Vagina (tissue), 2 donors: ENCODE results near the gene BASP1. TPM values are rescaled to one million over a fixed set of nuclear protein-coding genes. Genes with fewer than 3 reads are reported as not detected.
"Not testable (repeated sequence)": the region's sequence is repeated elsewhere in the genome, so short reads cannot be mapped to it uniquely, and the experiment has no call there.

Experiments used
- DNase-seq, 2 donors: peaks; one replicate each; pipeline ENCODE4 v3.0.0-alpha.2; 2017; ENCODE audit errors: extremely low spot score in 2 of 2
- H3K27ac ChIP-seq: fragments of 200-600 bp; sonication (generic); one replicate; pipeline ENCODE4 v1.5.1; 2019
- H3K27me3 ChIP-seq: fragments of 200-600 bp; sonication (generic); one replicate; pipeline ENCODE4 v1.5.1; 2019
- H3K36me3 ChIP-seq, 2 donors: fragments of 200-600 bp; sonication (generic); one replicate each; pipeline ENCODE4 v1.5.1; 2017 to 2019
- H3K4me1 ChIP-seq: fragments of 200-600 bp; sonication (generic); one replicate; pipeline ENCODE4 v1.5.1; 2019
- H3K4me3 ChIP-seq, 2 donors: fragments of 200-600 bp; sonication (generic); 1 replicate in 1 of 2; 2 replicates in 1 of 2; pipeline ENCODE4 v1.5.1; 2016 to 2019
- H3K9me3 ChIP-seq: fragments of 200-600 bp; sonication (generic); one replicate; pipeline ENCODE4 v1.5.1; 2019
- POLR2A ChIP-seq, 2 donors: fragments of 450-650 bp; IDR thresholded peaks; one replicate each; pipeline ENCODE4 v1.6.1; 2017; ENCODE audit warnings: antibody characterized with exemption in 2 of 2, mild to moderate bottlenecking in 2 of 2, moderate library complexity in 2 of 2
- POLR2AphosphoS5 ChIP-seq, 2 donors: sonication (generic); formaldehyde crosslinking; IDR thresholded peaks; one replicate each; pipeline ENCODE4 v1.9.0; 2017; ENCODE audit warnings: antibody characterized with exemption in 2 of 2, mild to moderate bottlenecking in 2 of 2, low read depth in 1 of 2; ENCODE audit not compliant: insufficient read depth in 1 of 2
- intact Hi-C: fragments of 100-400 bp; cut with DNase I; formaldehyde crosslinking; loops from one replicate; pipeline ENCODE4 v1.15.1; 2023
- total RNA-seq: library from RNA; depleted of rRNA; stranded (reverse); fragments of >200 nt; gene quantifications from one replicate; pipeline ENCODE4 v1.2.3, GENCODE V29; 2016
- TF ChIP-seq, protein P1 (sequence below), 3 experiments: fragments of 450-650 bp in 2 of 3; fragments of 200-600 bp in 1 of 3; sonication (generic) in 1 of 3; IDR thresholded peaks; one replicate each; pipeline ENCODE4 v1.5.1; 2017 to 2019; ENCODE audit warnings: antibody characterized with exemption in 3 of 3, mild to moderate bottlenecking in 2 of 3, moderate library complexity in 2 of 3

BASP1 gene
- total RNA-seq, 1 donor from 2014 or later, result 46.4 TPM

DNA sequence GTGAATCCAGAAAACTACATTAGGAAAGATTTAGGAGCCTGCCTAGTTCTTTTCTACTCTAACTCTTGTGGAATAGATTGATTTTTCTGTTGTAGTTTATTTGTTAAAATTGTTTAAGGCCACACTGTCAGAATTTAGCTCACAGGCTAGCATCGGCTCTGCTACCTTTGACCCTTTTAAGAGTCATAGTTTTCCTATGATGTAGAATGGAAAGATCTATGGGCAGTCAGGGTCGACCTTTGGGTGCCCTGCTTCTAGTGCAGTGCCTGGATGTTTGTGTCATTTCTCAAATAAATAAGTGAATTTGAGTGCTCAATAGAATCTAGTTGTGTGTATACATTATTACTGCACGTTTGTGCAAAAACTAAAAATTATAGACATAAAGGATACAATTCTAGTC is 38.7 kb downstream of the BASP1 start:
- Histone ChIP-seq H3K27ac (no peak overlapping the region), H3K4me1 (peaks cover 12% of the 10 kb centered on the region), H3K4me3 (no peak overlapping the region), H3K27me3 (no peaks in the 10 kb centered on the region), H3K9me3 (no peaks in the 10 kb centered on the region), H3K36me3 (no peaks in the 10 kb centered on the region)
- no peak for DNase-seq
- intact Hi-C loops, result no loop called here
- TF ChIP-seq, protein P1, sequence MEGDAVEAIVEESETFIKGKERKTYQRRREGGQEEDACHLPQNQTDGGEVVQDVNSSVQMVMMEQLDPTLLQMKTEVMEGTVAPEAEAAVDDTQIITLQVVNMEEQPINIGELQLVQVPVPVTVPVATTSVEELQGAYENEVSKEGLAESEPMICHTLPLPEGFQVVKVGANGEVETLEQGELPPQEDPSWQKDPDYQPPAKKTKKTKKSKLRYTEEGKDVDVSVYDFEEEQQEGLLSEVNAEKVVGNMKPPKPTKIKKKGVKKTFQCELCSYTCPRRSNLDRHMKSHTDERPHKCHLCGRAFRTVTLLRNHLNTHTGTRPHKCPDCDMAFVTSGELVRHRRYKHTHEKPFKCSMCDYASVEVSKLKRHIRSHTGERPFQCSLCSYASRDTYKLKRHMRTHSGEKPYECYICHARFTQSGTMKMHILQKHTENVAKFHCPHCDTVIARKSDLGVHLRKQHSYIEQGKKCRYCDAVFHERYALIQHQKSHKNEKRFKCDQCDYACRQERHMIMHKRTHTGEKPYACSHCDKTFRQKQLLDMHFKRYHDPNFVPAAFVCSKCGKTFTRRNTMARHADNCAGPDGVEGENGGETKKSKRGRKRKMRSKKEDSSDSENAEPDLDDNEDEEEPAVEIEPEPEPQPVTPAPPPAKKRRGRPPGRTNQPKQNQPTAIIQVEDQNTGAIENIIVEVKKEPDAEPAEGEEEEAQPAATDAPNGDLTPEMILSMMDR (IDR thresholded peaks at IDR 0.05), result no peak
- TF ChIP-seq POLR2A (IDR thresholded peaks at IDR 0.05) (no peak), POLR2AphosphoS5 (IDR thresholded peaks at IDR 0.05; ENCODE audit: insufficient read depth in 1 of 2, low read depth in 1 of 2) (no peak)

DNA sequence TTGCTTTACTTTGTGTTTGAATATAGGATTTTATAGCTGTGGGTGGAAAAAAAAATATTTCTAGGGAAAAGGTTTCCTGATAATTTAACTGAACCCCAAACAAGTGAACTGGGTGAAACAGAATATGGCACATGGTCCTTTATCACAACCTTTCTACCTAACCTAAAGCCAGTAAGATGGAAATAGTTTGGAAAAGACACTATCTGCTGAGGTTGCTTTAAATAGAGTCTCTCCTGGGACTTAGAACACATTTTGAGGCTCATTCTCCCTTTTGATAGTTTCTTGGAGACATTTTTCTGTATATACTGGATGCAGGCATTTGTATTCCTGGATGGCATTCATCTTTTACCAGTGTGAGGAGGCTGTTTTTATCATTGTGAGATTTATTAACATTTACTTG is 39.4 kb downstream of the BASP1 start:
- peaks cover 9% of the 10 kb centered on the region for H3K4me1 ChIP-seq

DNA sequence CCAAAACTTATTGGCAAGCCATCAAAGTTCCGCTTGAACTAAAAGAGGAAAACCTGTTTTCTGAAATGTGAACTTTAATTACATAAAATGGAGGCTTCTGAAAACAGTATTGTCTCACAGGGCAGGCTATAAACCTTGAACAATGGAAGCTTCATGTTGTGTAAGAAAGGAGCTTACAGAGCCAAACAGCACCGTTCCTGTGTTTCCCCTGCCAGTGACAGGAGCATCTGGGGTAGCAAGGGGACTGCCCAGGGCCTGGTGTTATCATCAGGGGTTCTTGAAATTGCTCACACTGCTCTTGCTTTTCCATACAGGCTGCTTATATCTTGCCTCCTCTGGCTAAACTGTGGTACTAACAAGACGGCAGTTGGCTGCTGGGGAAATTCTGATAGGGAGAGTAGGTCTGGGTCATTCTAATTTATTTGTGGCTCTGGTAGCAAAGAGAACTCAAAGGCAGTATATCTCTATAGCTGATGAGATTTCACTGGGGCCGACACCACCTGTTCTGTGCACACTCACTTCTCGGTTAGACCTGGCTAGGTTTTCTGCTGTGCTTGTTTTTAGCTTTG is 40.4 kb downstream of the BASP1 start:
- Histone ChIP-seq H3K27ac (no peak overlapping the region), H3K9me3 (no peaks in the 10 kb centered on the region), H3K36me3 (no peaks in the 10 kb centered on the region), H3K4me3 (no peak overlapping the region), H3K4me1 (no peaks in the 10 kb centered on the region), H3K27me3 (no peaks in the 10 kb centered on the region)
- TF ChIP-seq POLR2AphosphoS5 (IDR thresholded peaks at IDR 0.05; ENCODE audit: insufficient read depth in 1 of 2, low read depth in 1 of 2) (no peak), POLR2A (IDR thresholded peaks at IDR 0.05) (no peak)
- TF ChIP-seq, protein P1 (IDR thresholded peaks at IDR 0.05), result no peak
- no peak for DNase-seq
- intact Hi-C loops, result no loop called here

More for the DNA sequence above, 39.4 kb downstream of the BASP1 start:
- TF ChIP-seq POLR2AphosphoS5 (IDR thresholded peaks at IDR 0.05; ENCODE audit: insufficient read depth in 1 of 2, low read depth in 1 of 2) (no peak), POLR2A (IDR thresholded peaks at IDR 0.05) (no peak)
- TF ChIP-seq, protein P1 (IDR thresholded peaks at IDR 0.05), result no peak
- Histone ChIP-seq H3K27ac (no peak overlapping the region), H3K27me3 (no peaks in the 10 kb centered on the region), H3K4me3 (no peak overlapping the region), H3K9me3 (no peaks in the 10 kb centered on the region), H3K36me3 (no peaks in the 10 kb centered on the region)
- DNase-seq, result no peak
- intact Hi-C loops, result no loop called here

DNA sequence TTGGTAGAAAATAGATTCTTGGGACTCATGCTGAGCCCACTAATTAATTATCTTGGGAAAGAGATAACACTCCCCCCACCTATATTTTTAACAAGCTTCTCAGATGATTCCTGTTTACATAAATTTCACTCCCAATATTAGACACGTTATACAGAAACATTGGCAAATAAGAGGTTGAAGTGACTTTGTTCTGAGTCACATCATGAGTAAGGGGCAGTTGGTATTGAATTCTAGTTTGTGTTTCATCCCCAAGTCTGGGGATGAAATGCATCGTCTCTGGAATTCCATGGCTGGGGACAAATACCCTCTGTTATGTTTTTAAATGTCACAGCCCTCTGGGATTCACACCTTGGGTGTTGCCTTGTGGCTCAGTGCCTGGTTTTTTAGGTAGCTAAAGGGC is 41.0 kb downstream of the BASP1 start:
- intact Hi-C loops, result no loop called here
- TF ChIP-seq, protein P1 (IDR thresholded peaks at IDR 0.05), result no peak
- TF ChIP-seq POLR2AphosphoS5 (IDR thresholded peaks at IDR 0.05; ENCODE audit: insufficient read depth in 1 of 2, low read depth in 1 of 2) (no peak), POLR2A (IDR thresholded peaks at IDR 0.05) (no peak)
- no peaks in the 10 kb centered on the region for H3K4me1 ChIP-seq

DNA sequence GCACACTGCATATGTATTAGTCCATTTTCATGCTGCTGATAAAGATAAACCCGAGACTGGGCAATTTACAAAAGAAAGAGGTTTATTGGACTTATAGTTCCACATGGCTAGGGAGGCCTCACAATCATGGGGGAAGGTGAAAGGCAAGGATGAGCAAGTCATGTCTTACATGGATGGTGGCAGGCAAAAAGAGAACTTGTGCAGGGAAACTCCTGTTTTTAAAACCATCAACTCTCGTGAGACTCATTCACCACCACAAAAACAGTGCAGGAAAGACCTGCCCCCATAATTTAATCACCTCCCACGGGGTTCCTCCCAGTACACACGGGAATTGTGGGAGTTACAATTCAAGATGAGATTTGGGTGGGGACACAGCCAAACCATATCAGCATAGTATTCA is 41.6 kb downstream of the BASP1 start:
- H3K36me3 ChIP-seq, intact Hi-C loops, H3K9me3 ChIP-seq, H3K4me1 ChIP-seq, DNase-seq, H3K27ac ChIP-seq, H3K4me3 ChIP-seq, H3K27me3 ChIP-seq: not testable (repeated sequence)

More for the DNA sequence above, 41.0 kb downstream of the BASP1 start:
- no peak for DNase-seq
- Histone ChIP-seq H3K9me3 (no peaks in the 10 kb centered on the region), H3K36me3 (no peaks in the 10 kb centered on the region), H3K4me3 (no peak overlapping the region), H3K27me3 (no peaks in the 10 kb centered on the region), H3K27ac (no peak overlapping the region)
